A673 (cell line): ENCODE measurements around the gene SDF4.

Experiments
- CTCF ChIP-seq: fragments of 300-800, 200-600 bp; sonication (generic); conservative IDR thresholded peaks from 2 replicates; pipeline ENCODE4 v1.5.1; 2017; ENCODE audit warnings: low read depth, mild to moderate bottlenecking, antibody characterized with exemption, low read length, moderate library complexity, mixed read lengths
- EZH2 ChIP-seq: fragments of 200-600 bp; sonication (generic); IDR thresholded peaks from 2 replicates; pipeline ENCODE4 v1.6.1; 2017; ENCODE audit warnings: borderline replicate concordance, low read depth, mild to moderate bottlenecking, mixed read lengths, antibody characterized with exemption, low read length; ENCODE audit not compliant: poor library complexity, severe bottlenecking

GRCh38 chr1:1208713-1209433 is 22.9 kb downstream of the SDF4 start:
- TF ChIP-seq CTCF (no peak), EZH2 (no peak)
